Prostate gland (tissue), 2 donors: ENCODE results near the gene TTLL12. TPM values are rescaled to one million over a fixed set of nuclear protein-coding genes. Genes with fewer than 3 reads are reported as not detected.

ENCODE experiments used
- DNase-seq: peaks from one replicate; pipeline ENCODE4 v3.0.0-alpha.2; 2019; ENCODE audit warnings: low spot score
- H3K27ac ChIP-seq, 2 donors: fragments of 200-600 bp; sonication (generic); 2 replicates each; pipeline ENCODE4 v1.5.1; 2017 to 2019
- H3K27me3 ChIP-seq: fragments of 200-600 bp; sonication (generic); replicated peaks from 2 replicates; pipeline ENCODE4 v1.5.1; 2019; ENCODE audit not compliant: insufficient read depth
- H3K36me3 ChIP-seq, 2 donors: fragments of 200-600 bp; sonication (generic); 1 replicate in 1 of 2; 2 replicates in 1 of 2; pipeline versions ENCODE4 v1.5.1 to v1.8.1; 2017 to 2019
- H3K4me1 ChIP-seq: fragments of 200-600 bp; sonication (generic); replicated peaks from 2 replicates; pipeline ENCODE4 v1.5.1; 2019
- H3K4me3 ChIP-seq, 2 donors: fragments of 200-600 bp; sonication (generic); 2 replicates each; pipeline ENCODE4 v1.5.1; 2017 to 2019
- H3K9me3 ChIP-seq: fragments of 200-600 bp; sonication (generic); 2 replicates; pipeline ENCODE4 v1.5.1; 2017
- CTCF ChIP-seq, 4 experiments: fragments of 200-600 bp in 2 of 4; fragments of 450-650 bp in 2 of 4; sonication (generic) in 2 of 4; IDR thresholded peaks; 1 replicate in 3 of 4; 2 replicates in 1 of 4; pipeline ENCODE4 v1.5.1; 2016 to 2019; ENCODE audit warnings: antibody characterized with exemption in 4 of 4, mild to moderate bottlenecking in 2 of 4, moderate library complexity in 2 of 4
- POLR2A ChIP-seq: fragments of 450-650 bp; IDR thresholded peaks from one replicate; pipeline ENCODE4 v1.6.1; 2016; ENCODE audit warnings: antibody characterized with exemption, mild to moderate bottlenecking
- POLR2AphosphoS5 ChIP-seq: sonication (generic); formaldehyde crosslinking; IDR thresholded peaks from one replicate; pipeline ENCODE4 v1.6.1; 2017; ENCODE audit warnings: antibody characterized with exemption
- WGBS: methylation state at CpG from one replicate; pipeline ENCODE4 v1.1.5; 2018; 5-methylcytosine and 5-hydroxymethylcytosine counted together
- intact Hi-C: fragments of 100-400 bp; cut with DNase I; formaldehyde crosslinking; loops from one replicate; pipeline ENCODE4 v1.14.2; 2022
- total RNA-seq, 2 donors: library from RNA; depleted of rRNA; stranded (reverse); fragments of >200 nt; gene quantifications; one replicate each; pipeline ENCODE4 v1.1.0, GENCODE V29; 2016

TTLL12 gene
- total RNA-seq, 2 donors from 2014 or later, result 62.5 to 118 TPM

- H3K9me3 ChIP-seq, result no peaks in the 10 kb centered on the region
- no peaks in the 10 kb centered on the region for H3K4me1 ChIP-seq
- H3K27me3 ChIP-seq, result no peaks in the 10 kb centered on the region
- 78% methylated on average over 17 of the region's 17 CpGs for WGBS
- DNase-seq, result no peak
- no peaks in the 10 kb centered on the region for H3K36me3 ChIP-seq
- peak overlapping the region in 1 of 2 donors; percentile 25 for H3K27ac ChIP-seq
- no peak for TF ChIP-seq CTCF (IDR thresholded peaks at IDR 0.05)
- peak; percentile 22 for TF ChIP-seq POLR2A
- no peak for TF ChIP-seq POLR2AphosphoS5
- intact Hi-C loops, result no loop called here
- H3K4me3 ChIP-seq, result no peak overlapping the region
These were observed 59.6 kb downstream of the TTLL12 start for GRCh38 chr22:43127166-43127908.

- TF ChIP-seq CTCF (IDR thresholded peaks at IDR 0.05) (no peak), POLR2A (no peak), POLR2AphosphoS5 (no peak)
- no peaks in the 10 kb centered on the region for H3K9me3 ChIP-seq
- 54% methylated on average over 5 of the region's 5 CpGs for WGBS
- no peak overlapping the region for H3K4me3 ChIP-seq
- no peaks in the 10 kb centered on the region for H3K27me3 ChIP-seq
- H3K27ac ChIP-seq, result peak overlapping the region in 1 of 2 donors; percentile 11
- no peak for DNase-seq
- no peaks in the 10 kb centered on the region for H3K4me1 ChIP-seq
- H3K36me3 ChIP-seq, result no peaks in the 10 kb centered on the region
- intact Hi-C loops, result no loop called here
These were observed 60.3 kb downstream of the TTLL12 start for GRCh38 chr22:43126501-43127165.

GRCh38 chr22:43118953-43119458 is 67.9 kb downstream of the TTLL12 start:
- Histone ChIP-seq H3K27me3 (no peaks in the 10 kb centered on the region), H3K36me3 (no peaks in the 10 kb centered on the region), H3K9me3 (no peaks in the 10 kb centered on the region), H3K4me1 (peaks cover 17% of the 10 kb centered on the region), H3K27ac (peak overlapping the region in 1 of 2 donors; percentile 33), H3K4me3 (no peak overlapping the region)
- whole genome bisulfite sequencing, result 73% methylated on average over 7 of the region's 7 CpGs
- TF ChIP-seq CTCF (IDR thresholded peaks at IDR 0.05), result no peak
- TF ChIP-seq POLR2AphosphoS5, result no peak
- TF ChIP-seq POLR2A, result no peak
- DNase-seq, result no peak
- intact Hi-C loops, result no loop called here

GRCh38 chr22:43118024-43118849 is 68.7 kb downstream of the TTLL12 start:
- TF ChIP-seq POLR2A (no peak), POLR2AphosphoS5 (no peak), CTCF (IDR thresholded peaks at IDR 0.05) (no peak)
- no peak overlapping the region for H3K4me3 ChIP-seq
- peak overlapping the region in 1 of 2 donors; percentile 33 for H3K27ac ChIP-seq
- H3K4me1 ChIP-seq, result peaks cover 17% of the 10 kb centered on the region
- intact Hi-C loops, result no loop called here
- H3K36me3 ChIP-seq, result no peaks in the 10 kb centered on the region
- H3K9me3 ChIP-seq, result no peaks in the 10 kb centered on the region
- WGBS, result 82% methylated on average over 21 of the region's 21 CpGs
- DNase-seq, result no peak
- H3K27me3 ChIP-seq, result no peaks in the 10 kb centered on the region
